Umbilical cord (tissue), 2 donors: ENCODE results near the gene RHOBTB1. TPM values are rescaled to one million over a fixed set of nuclear protein-coding genes. Genes with fewer than 3 reads are reported as not detected.
"Not testable (repeated sequence)": the region's sequence is repeated elsewhere in the genome, so short reads cannot be mapped to it uniquely, and the experiment has no call there.

ENCODE experiments used
- DNase-seq: peaks from one replicate; pipeline ENCODE4 v3.0.0-alpha.2; 2015; ENCODE audit warnings: low spot score
- total RNA-seq: library from RNA; depleted of rRNA; stranded (reverse); fragments of >200 nt; gene quantifications from one replicate; pipeline ENCODE4 v1.2.3, GENCODE V29; 2014; ENCODE audit warnings: low replicate concordance; ENCODE audit not compliant: insufficient read depth

Gene RHOBTB1
- total RNA-seq, 1 donor from 2014 or later = 33.9 TPM

DNA sequence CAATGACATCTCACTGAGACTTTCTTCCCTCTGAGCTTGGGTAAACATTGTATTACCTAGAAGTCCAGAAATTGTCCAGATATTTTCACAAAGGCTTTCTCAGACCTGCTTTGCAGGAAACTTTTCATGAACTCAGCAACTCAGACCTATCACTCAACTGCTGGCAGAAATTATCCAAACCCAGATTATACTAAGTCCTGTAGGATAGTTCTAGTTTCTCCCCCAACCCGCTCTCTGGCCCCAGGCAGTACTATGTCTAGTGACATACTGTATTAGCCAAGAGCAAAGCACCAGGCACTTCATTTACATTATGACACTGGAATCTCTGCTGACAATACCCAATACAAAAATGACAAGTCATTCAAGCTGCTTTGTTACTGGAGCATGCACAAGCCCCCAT lies 75.0 kb downstream of the RHOBTB1 start:
- DNase-seq = no peak

DNA sequence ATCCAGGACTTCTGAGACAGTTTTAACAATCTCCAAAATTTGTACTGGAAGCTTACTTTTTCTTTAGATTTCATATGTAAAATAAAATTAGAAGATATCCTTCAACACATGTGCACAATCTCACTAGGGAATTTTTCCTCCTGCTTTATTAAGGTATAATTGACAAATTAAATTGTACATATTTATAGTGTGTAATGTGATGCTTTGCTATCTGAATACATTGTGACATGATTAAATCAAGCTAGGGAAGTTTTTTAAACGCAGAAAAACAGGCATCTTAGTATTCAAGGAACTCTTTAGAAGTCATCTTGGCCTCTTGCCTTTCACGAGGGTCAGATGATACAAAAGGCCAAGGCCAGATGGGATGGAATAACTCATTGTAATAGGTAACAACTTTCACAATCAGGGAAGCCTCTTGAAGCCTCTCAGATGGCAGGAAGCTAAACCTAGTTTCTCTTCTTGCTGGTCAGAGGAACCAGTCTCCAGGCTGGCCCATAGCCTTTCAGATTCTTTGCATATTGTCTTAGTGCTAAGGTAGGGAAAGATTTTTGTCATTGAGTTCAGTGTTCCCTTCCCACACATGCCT lies 78.7 kb downstream of the RHOBTB1 start:
- DNase-seq = no peak

DNA sequence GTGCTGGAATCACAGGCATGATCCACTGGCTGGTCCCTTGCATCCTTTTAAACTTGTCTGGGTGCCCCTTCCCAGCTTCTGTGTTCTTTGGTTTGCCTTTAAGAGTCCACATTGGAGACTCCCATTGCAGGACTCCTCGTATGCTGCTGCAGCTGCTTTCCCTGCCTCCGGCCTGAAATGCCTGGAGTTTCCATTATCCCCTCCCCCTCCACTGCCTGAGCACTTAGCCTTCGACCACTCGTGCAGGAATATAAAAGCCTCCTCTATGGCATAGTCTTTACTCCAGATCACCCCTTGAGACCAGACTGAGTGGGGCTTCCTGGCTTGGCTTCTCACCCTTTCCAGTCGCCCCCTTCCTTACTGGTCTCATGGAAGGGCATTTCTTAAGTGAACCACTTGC lies 80.2 kb downstream of the RHOBTB1 start:
- no peak for DNase-seq

DNA sequence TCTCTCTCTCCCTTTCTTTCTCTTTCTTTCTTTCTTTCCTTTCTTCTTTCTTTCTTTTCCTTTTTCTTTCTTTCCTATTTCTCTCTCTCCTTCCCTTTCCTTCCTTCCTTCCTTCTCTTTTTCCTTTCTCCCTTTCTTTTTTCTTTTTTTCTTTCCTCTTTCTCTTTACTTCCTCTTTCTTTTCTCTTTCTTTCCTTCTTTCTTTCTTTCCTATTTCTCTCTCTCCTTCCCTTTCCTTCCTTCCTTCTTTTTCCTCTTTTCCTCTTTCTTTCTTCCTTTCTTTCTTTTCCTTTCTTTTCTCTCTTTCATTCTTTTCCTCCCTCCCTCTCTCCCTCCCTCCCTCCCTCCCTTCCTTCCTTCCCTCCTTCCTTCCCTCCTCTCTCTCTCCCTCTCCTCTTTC lies 81.5 kb downstream of the RHOBTB1 start:
- no peak for DNase-seq

DNA sequence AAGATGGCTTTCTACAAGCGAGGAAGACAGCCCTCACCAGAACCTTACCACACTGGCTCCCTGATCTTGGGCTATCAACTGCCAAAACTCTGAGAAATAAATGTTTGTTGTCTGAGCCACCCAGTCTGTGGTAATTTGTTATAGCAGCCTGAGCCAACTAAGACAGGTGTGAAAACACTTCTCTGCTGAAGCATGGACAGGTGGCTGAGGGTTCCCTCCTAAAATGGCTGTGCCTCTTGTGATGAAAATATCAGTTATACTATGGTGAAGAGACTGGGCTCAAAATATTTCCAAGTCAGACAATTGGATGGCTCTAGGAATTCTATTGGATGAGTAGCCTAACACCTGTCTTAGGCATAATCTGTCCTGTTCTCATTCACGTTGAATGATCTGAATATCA lies 87.6 kb downstream of the RHOBTB1 start:
- DNase-seq = no peak

DNA sequence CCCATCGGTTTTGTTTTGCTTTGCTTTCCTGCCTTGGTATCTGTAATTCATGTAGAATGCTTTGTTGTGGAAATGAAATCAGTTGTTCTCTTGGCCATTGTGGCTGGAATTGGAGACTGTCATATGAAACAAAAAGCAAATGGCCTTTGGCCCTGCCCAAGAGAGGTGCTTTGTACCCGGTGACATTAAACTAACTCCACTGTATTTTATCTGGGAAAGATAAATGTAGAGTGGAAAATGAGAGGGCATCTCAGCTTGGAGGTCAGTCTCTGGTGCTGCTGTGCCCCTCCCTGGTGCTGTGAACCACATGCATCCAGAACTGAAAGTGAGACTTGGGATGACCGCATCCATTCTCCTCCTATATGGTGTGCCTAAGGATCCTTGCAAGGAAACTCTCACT lies 90.3 kb downstream of the RHOBTB1 start:
- no peak for DNase-seq

DNA sequence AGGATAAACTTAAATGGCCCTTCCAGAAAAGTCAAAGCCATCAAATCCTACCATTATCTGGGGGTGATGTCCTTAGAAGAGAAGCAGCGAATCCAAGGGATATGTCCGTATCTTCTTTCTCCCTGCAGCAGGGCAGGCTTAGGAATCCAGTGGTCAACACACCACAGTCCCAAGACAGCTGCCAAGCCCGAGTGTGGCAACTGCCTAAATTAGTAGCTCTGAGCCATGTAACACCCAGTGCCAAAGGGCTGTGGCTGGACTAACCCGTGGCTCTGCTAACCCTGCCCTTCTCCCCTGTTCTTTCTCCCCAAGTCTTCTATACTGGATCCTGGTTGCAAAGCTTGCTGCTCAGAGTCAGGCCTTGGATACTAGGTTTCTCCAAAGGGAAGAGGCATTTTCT lies 90.9 kb downstream of the RHOBTB1 start:
- DNase-seq = no peak

DNA sequence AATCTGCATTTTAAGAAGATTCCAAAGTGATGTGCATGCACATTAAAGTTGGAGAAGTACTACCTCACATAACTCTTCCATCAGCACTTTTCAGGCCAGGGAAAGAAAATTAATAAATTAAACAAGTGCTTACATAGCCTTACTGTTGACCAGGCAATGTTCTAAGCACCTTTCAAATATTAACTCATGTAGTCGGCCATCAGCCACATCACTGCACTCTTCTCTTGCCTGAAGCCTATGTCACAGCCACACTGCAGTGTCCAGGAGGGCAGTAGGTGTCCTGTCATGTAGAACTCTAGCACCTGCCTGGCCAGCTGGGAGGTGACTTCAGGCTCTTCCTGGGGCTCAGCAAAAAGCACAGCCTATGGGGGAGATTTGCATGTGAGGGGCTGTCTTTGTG lies 94.2 kb downstream of the RHOBTB1 start:
- no peak for DNase-seq

DNA sequence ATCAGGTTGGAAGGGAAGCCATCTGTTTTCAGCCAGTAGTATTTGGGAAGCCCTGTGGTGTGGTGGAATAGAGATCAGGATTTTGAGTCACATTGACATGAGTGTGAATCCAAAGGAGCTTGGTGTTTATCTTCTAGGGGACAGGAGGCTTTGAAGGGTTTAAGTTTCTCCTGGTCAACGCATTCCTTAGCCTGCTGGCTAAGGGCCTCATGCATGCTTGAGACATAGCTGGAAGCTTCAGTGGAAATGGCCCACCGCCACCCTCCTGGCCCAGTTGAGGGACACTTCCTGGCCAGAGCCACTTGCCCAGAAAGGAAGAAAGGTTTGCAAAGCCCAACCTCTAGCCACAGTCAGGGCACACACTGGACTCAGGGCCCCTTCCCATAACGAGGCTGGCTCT lies 94.8 kb downstream of the RHOBTB1 start:
- DNase-seq = no peak

DNA sequence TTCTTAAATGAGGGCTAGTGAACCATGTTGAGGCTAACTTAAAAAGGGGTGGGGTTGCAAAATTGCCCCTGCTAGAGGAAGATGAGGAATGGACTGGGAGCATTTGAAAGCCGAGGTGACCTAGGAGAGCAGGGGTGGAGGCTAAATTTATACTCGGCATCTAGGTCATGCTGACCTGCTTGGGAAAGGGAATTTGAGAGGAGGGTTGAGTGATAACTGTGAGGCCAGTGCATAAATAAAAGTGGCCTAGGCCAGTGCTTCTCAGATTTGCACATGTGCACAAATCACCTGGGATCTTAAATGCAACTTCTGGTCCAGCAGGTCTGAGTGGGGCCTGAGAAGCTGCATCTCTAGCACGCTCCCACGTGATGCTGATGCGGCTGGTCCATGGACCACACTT lies 95.3 kb downstream of the RHOBTB1 start:
- DNase-seq = no peak

DNA sequence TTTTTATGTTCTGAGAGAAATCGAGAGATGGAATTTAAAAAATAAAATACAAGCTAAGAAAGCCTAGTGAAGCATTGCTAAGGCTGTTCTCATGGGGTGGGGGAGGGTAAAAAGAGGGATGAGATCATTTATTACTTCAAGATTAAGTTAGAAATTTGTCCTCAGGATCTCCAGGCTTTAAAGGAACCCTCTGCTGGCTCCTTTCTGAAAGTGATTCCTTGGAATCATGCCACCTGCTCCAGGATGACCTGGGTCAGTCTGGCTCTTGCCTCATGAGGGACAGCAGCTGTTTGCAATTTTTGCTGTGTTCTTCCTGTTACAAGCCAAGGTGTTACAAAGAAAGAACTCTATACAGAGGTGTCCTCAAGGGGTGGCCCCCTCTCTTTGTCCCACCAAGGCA lies 95.9 kb downstream of the RHOBTB1 start:
- peak; percentile 69 for DNase-seq

DNA sequence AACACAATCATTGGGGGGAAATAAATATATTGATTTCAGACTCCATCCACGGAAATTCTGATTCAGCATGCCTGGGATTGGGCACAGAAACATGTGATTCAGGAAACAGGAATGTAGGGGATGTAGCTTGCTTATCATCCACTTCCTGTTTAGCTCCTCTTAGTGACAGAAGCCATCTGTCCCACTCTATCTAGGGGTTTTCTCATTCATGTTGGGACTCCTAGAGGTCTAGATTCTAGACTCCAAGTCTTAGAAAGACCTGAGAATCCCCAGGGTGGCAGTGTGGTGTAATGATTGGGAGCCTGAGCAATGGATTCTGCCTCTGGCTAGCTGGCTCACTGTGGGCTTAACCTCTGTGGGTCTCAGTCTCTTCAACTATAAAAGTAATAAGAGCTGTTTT lies 97.8 kb downstream of the RHOBTB1 start:
- no peak for DNase-seq

DNA sequence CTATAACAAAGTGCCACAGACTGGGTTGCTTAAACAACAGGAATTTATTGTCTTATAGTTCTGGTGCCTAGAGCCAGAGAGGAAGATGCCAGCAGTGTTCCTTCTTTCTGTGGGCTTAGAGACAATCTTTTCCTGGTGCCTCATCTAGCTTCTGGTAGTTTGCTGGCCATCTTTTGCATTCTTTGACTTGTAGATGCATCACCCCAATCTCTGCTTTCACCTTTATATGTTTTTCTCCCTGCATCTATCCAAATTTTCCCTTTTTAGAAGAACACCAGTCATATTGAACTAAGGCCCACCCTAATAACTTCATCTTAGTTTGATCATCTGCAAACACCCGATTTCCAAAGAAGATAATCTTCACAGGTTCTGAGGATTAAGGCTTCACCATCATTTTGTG lies 98.9 kb downstream of the RHOBTB1 start:
- no peak for DNase-seq

DNA sequence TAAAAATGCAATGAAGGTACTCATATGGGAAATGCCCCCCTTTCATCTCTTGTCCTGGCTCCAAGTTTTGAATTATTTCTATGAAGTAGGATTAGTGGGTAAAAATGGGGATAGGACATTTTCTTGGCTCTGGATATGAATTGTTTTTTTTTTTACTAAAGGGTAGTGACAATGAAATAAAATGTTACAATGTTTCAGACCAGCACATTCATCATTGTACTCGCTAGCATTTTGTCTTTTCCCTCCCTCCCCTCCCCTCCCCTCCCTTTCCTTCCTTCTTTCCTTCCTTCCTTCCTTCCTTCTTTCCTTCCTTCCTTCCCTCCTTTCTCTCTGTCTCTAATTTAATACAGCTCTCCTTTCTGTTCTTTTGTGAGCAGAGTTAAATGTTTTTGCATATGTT lies 101.3 kb downstream of the RHOBTB1 start:
- DNase-seq = no peak

DNA sequence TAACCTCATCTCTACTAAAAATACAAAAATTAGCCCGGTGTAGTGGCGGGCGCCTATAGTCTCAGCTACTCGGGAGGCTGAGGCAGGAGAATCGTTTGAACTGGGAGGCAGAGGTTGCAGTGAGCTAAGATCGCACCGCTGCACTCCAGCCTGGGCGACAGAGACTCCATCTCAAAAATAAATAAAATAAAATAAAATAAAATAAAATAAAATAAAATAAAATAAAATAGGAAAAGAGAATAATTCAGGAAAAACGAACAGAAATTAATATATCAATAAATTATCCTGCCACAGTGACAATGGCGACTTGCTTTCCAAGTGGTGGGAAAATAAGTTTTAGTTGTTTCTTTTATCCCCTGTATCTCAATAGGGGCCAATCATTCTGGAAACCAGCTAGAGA lies 102.8 kb downstream of the RHOBTB1 start:
- not testable (repeated sequence) for DNase-seq

DNA sequence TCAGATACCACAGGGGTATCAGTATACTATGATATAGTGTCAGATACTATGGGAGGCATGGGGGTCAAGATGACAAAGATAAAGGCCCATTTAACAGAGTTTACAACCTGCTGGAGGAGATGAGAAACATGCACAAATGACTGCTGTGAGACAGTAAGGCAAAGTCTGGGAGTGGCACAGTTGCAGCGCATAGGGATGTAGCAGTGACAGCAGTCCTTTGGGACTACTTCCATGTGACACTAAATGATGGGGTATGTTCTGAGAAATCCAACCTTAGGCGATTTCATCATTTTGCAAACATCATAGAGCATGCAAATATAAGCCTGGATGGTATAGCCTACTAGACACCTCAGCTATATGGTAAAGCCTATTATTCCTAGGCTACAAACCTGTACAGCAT lies 108.9 kb downstream of the RHOBTB1 start:
- DNase-seq = no peak

DNA sequence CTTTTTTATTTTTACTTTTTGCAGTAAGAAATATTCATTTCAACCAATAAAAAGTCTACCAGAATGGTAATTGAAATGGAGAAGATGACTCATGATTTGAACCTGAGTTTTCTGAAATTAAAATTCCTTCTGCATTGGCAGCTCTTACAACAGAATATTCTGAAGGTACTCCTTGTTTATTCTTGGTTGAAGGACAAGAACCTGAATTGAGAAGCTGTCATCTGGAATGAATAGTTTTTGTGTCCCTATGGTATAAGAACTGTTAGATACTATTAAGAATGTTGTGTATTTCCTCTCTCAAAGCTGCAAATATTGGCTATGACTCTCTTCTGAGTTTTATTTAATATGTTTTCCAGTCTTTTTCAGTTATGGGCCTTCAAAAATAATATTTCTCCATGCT lies 109.6 kb downstream of the RHOBTB1 start:
- no peak for DNase-seq

DNA sequence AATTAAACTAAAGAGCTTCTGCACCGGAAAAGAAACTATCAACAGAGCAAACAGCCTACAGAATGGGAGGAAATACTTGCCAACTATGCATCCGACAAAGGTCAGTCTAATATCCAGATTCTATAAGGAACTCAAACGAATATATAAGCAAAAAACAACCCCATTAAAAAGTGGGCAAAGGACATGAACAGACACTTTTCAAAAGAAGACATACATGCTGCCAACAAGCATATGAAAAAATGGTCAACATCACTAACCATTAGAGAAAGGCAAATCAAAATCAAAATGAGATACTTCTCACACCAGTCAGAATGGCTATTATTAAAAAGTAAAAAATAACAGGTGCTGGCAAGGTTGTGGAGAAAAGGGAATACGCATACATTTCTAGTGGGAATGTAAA lies 111.8 kb downstream of the RHOBTB1 start:
- not testable (repeated sequence) for DNase-seq

DNA sequence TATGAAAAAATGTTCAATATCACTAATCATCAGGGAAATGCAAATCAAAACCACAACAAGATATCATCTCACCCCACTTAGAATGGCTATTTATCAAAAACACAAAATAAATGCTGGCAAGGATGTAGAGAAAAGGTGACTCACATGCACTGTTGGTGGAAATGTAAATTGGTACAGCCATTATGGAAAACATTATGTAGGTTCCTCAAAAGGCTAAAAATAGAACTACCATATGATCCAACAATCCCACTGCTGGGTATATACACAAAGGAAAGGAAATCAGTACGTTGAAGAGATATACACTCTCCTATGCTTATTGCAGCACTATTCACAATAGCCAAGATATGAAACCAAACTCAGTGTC lies 115.5 kb downstream of the RHOBTB1 start:
- peak; percentile 53 for DNase-seq

DNA sequence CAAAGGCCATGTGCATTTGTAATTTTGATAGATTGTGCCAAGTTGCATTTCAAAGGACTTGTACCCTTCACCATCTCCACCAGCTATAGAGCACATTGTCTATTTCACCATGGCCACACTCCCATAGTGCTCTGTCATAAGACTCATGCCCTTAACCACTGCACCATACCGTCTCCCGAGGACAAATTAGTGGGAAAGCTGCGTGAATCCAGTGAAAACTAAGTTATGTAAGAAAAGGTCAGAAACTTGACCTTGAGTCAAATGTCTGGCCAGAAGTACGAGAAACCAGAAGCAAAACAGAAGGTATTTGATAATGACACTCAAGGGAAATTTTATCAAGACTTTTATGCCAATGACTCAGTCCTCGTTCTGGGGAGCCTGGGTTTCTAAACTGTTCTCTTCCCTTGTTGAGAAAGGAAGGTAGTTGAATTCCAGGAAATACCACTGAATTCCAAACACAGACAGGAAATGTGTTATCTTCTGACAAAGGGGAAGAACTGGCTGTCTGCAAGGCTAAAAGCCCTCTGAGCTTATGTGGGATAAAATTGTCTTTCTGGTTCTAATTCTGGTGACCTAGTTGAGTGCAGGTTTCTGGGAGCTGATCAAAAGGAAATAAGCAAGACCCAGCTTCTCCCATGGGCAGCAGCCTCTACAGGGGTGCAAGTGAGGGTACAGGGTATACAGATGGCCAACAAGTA lies 116.0 kb downstream of the RHOBTB1 start:
- peak; percentile 83 for DNase-seq

DNA sequence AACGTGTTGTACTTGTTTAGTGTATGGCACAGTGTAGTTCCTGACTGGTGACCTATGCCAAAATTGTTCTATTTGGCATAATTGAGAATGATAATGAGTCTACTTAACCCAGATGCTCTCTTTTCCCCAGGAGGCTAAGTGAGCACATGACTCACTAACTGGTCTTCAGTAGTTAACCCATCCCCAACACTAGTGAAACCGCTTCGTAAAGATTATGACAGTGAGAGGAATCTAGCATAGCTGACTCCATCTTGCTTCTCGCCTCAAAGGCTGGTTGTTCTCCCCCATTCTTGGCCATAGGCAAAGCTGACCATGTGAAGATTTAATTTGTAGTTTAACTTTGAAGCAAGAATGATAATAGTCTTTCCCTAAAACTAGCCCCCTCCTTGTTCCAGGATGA lies 118.5 kb downstream of the RHOBTB1 start:
- no peak for DNase-seq

DNA sequence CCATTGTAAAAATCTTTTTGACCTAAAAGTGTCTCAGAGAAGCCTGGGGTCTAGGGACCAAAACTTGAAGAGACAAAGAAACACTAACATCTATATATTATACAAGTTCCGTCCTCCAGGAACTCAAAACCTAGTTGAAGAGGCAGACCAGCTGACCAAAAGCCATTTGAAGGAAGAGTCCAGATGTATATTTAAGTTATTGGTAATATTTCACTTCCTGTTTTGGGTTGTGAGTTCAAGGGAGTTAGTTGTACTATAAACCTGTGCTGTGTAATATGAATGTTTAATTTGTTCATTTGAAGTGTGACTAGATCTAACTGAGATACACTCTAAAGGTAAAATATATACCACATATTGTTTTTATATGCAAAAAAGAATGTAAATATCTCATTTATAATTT lies 120.7 kb downstream of the RHOBTB1 start:
- no peak for DNase-seq

DNA sequence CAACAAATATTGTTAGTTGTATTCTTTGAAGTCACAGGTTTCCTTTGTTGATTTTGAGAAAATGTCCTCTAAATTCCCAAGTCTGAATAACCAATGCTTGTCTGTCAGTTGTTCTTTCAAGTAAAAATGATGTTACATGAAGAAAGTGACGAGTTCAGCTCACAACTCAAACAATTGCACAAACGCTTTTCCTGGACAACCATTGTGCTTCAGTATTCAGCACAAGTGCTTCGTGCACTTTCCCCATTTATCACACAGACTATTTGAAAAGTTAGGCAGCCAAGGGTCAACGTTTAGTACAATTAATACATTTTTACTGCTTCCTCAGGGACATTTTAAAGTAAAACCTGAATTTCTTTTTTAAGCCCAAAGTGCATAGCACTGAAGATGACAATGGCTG lies 121.2 kb downstream of the RHOBTB1 start:
- DNase-seq = no peak

DNA sequence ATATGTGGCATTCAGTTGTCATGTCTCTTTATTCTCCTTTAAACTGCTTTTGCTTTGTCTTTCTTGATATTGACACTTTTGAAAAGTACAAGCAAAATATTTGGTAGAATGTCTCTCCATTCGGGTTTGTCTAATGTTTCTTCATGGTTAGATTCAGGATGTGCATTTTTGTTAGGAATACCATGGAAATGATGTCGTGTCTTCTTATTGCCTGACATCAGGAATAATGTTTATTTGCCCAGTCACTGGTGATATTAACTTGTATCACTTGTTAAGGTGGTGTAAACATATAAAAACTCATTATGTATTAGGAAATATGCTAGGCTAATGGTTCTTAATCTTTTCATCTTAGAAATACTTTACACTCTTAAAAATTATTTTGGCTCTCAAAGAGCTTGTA lies 122.3 kb downstream of the RHOBTB1 start:
- no peak for DNase-seq
